K562 (cell line): ENCODE measurements around the gene GLIS2. TPM values are rescaled to one million over a fixed set of nuclear protein-coding genes. Genes with fewer than 3 reads are reported as not detected.
A peak's percentile ranks its signal among the peaks of the same experiment; 100 is the strongest.

Experiments
- CREB1 ChIP-seq, 2 experiments: sonication (generic) in 1 of 2; formaldehyde crosslinking in 1 of 2; IDR thresholded peaks; 2 replicates each; pipeline versions ENCODE4 v1.6.1 to v1.8.0; 2012 to 2022; ENCODE audit warnings: inconsistent platforms in 1 of 2, mild to moderate bottlenecking in 1 of 2, missing genetic modification reagents in 1 of 2, moderate library complexity in 1 of 2
- CREM ChIP-seq: IDR thresholded peaks from 2 replicates; pipeline ENCODE4 v1.6.1; 2014; ENCODE audit warnings: antibody characterized with exemption, low read depth
- CSDE1 ChIP-seq, 2 experiments: fragments of 450-650 bp; IDR thresholded peaks; 2 replicates each; pipeline ENCODE4 v1.6.1; 2016; ENCODE audit warnings: mild to moderate bottlenecking in 1 of 2
- ELF4 ChIP-seq: fragments of 450-650 bp; formaldehyde crosslinking; IDR thresholded peaks from 2 replicates; pipeline ENCODE4 v1.4.0; 2022; ENCODE audit warnings: missing genetic modification characterization
- JUND ChIP-seq, 2 experiments: IDR thresholded peaks; 2 replicates in 1 of 2; 3 replicates in 1 of 2; pipeline ENCODE4 v1.6.1; 2011; ENCODE audit warnings: borderline replicate concordance in 2 of 2, low read depth in 2 of 2, low read length in 2 of 2, improper control_type of control experiment in 1 of 2, missing biosample characterization in 1 of 2, missing genetic modification characterization in 1 of 2, missing genetic modification reagents in 1 of 2
- MAZ ChIP-seq, 2 experiments: fragments of 450-650 bp in 1 of 2; sonication (generic) in 1 of 2; formaldehyde crosslinking; IDR thresholded peaks in 1 of 2; conservative IDR thresholded peaks in 1 of 2; 2 replicates each; pipeline versions ENCODE4 v1.4.0 to v1.5.0; 2020; ENCODE audit warnings: mild to moderate bottlenecking in 1 of 2, missing genetic modification reagents in 1 of 2
- POLR2B ChIP-seq: fragments of 450-650 bp; IDR thresholded peaks from 2 replicates; pipeline ENCODE4 v1.6.1; 2018; ENCODE audit warnings: low read depth; ENCODE audit not compliant: partially characterized antibody
- SMAD4 ChIP-seq: fragments of 250-450 bp; sonication (Bioruptor Pico); conservative IDR thresholded peaks from 2 replicates; pipeline ENCODE4 v1.8.0; 2021; ENCODE audit warnings: inconsistent platforms, mild to moderate bottlenecking, moderate library complexity
- SRSF1 ChIP-seq: fragments of 200-400 bp; formaldehyde crosslinking; IDR thresholded peaks from 2 replicates; pipeline ENCODE4 v1.6.1; 2017; ENCODE audit warnings: mild to moderate bottlenecking, low read depth, low read length, moderate library complexity
- ZNF175 ChIP-seq: fragments of 200-800 bp; sonication (Bioruptor generic); IDR thresholded peaks from 2 replicates; pipeline ENCODE4 v1.6.1; 2016; ENCODE audit warnings: low read depth, mild to moderate bottlenecking, missing genetic modification characterization, missing compliant biosample characterization
- polyA plus RNA-seq, 8 experiments: library from polyadenylated mRNA; depleted of rRNA in 4 of 8; stranded (reverse) in 5 of 8; unstranded in 3 of 8; fragments of >200 nt; fragmentation: Nextera tagmentation in 2 of 8; fragmentation: Illumina TruSeq in 1 of 8; extraction: Ambion mirVana in 2 of 8; extraction: Trizol in 1 of 8; gene quantifications; 2 replicates each; pipeline versions ENCODE4 v1.2.1 to v1.2.3, GENCODE V29; 2011 to 2014; ENCODE audit warnings: inconsistent platforms in 1 of 8, missing spikeins in 1 of 8
- total RNA-seq, 7 experiments: library from RNA; depleted of rRNA in 6 of 7; stranded (reverse); fragments of >200 nt in 6 of 7; fragmentation: Illumina TruSeq in 2 of 7; extraction: Trizol in 2 of 7; gene quantifications; 2 replicates each; pipeline versions ENCODE4 v1.2.1 to v1.2.3, GENCODE V29; 2011 to 2021; ENCODE audit warnings: low replicate concordance in 1 of 7
- TF ChIP-seq, protein P1 (sequence below): fragments of 250-450 bp; sonication (Bioruptor Pico); IDR thresholded peaks from 2 replicates; pipeline ENCODE4 v1.4.0; 2020
- TF ChIP-seq, protein P2 (sequence below): fragments of 450-650 bp; IDR thresholded peaks from 2 replicates; pipeline ENCODE4 v1.6.1; 2014; ENCODE audit warnings: low read depth, mild to moderate bottlenecking, moderate library complexity, borderline replicate concordance
- TF ChIP-seq, protein P3 (sequence below): sonication (generic); formaldehyde crosslinking; IDR thresholded peaks from 2 replicates; pipeline ENCODE4 v1.9.0; 2022; ENCODE audit warnings: mild to moderate bottlenecking, missing genetic modification reagents
- TF ChIP-seq, protein P4 (sequence below): fragments of 250-450 bp; sonication (Bioruptor Pico); IDR thresholded peaks from 2 replicates; pipeline ENCODE4 v1.9.0; 2021; ENCODE audit warnings: mild to moderate bottlenecking, inconsistent platforms
- TF ChIP-seq, protein P5 (sequence below), 2 experiments: fragments of 250-450 bp in 1 of 2; fragments of 450-650 bp in 1 of 2; sonication (Bioruptor Pico) in 1 of 2; IDR thresholded peaks; 2 replicates each; pipeline versions ENCODE4 v1.6.1 to v1.8.0; 2016 to 2021; ENCODE audit warnings: mild to moderate bottlenecking in 2 of 2, moderate library complexity in 2 of 2, missing compliant biosample characterization in 1 of 2, missing genetic modification characterization in 1 of 2
- TF ChIP-seq, protein P6 (sequence below): fragments of 450-650 bp; formaldehyde crosslinking; IDR thresholded peaks from 2 replicates; pipeline ENCODE4 v1.4.0; 2020; ENCODE audit warnings: mild to moderate bottlenecking, moderate library complexity

GLIS2 gene
- total and polyA plus RNA-seq, 9 of the 15 experiments (the other 6 are each of a cell fraction or from before 2014, with no cell fraction given) = 0.10 to 9.0 (median 0.57) TPM

DNA sequence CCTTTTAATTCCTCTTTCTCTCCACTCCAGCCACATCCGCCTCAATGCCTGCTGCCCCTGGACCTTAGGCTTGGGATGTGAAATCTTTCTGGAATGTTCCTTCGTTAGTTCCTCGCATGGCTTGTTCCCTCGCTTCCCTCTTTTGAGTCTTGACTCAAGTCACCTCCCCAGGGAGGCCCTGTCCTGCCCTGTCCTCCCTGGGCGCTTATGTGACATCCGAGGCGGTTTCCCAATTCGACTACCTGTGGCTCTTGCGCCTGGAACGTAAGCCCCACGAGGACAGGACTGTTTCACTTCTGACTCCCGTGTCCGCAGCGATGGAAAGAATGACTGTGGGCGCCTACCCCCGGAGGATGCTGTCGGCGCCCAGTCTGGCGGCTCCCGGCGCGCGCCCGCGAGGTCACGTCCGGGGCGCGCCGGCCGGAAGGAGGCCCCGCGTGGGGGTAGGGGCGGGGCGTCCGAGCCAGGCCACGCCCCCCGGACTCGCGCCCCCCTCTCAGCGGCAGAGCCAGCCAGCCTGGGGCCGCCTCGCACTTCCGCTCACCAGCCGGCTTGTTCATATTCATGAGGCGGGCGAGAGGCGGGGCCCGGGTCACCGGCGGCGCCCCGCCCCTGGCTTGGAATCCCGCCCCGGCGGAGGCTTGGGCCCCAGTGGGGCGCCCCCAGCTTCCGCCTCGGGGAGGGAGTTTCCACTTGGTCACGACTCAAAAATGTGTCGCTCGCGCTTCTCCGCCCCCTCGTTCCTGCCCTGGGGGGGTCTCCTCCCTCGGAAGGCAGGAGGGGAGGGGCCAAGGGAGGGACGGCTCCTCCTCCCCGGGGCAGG lies 8.4 kb upstream of the GLIS2 start (continued):
- TF ChIP-seq, protein P1, sequence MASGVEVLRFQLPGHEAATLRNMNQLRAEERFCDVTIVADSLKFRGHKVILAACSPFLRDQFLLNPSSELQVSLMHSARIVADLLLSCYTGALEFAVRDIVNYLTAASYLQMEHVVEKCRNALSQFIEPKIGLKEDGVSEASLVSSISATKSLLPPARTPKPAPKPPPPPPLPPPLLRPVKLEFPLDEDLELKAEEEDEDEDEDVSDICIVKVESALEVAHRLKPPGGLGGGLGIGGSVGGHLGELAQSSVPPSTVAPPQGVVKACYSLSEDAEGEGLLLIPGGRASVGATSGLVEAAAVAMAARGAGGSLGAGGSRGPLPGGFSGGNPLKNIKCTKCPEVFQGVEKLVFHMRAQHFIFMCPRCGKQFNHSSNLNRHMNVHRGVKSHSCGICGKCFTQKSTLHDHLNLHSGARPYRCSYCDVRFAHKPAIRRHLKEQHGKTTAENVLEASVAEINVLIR (CRISPR knock-in tag) = peak; percentile 28; the same call in 1 of the 2 replicates
- TF ChIP-seq, protein P2, sequence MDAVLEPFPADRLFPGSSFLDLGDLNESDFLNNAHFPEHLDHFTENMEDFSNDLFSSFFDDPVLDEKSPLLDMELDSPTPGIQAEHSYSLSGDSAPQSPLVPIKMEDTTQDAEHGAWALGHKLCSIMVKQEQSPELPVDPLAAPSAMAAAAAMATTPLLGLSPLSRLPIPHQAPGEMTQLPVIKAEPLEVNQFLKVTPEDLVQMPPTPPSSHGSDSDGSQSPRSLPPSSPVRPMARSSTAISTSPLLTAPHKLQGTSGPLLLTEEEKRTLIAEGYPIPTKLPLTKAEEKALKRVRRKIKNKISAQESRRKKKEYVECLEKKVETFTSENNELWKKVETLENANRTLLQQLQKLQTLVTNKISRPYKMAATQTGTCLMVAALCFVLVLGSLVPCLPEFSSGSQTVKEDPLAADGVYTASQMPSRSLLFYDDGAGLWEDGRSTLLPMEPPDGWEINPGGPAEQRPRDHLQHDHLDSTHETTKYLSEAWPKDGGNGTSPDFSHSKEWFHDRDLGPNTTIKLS = peak; percentile 42; the same call in 1 of the 2 replicates
- TF ChIP-seq, protein P3, sequence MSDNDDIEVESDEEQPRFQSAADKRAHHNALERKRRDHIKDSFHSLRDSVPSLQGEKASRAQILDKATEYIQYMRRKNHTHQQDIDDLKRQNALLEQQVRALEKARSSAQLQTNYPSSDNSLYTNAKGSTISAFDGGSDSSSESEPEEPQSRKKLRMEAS (CRISPR knock-in tag) = peak; percentile 56
- TF ChIP-seq POLR2B (peak; percentile 76), CREM (peak; percentile 88), ELF4 (no peak), JUND (IDR thresholded peaks at IDR 0.05; ENCODE audit: borderline replicate concordance, low read depth, low read length) (peak; percentile 73), JUND (tag; IDR thresholded peaks at IDR 0.05; ENCODE audit: borderline replicate concordance, low read depth, low read length) (peak; percentile 50; the same call in 1 of the 3 replicates), CSDE1 (IDR thresholded peaks at IDR 0.05) (no peak), MAZ (CRISPR knock-in tag; conservative IDR thresholded peaks at IDR 0.05 in 1 of 2, IDR thresholded peaks at IDR 0.05 in 1 of 2) (peak; percentile 89 to 99), SMAD4 (CRISPR knock-in tag) (peak; percentile 86), ZNF175 (CRISPR knock-in tag) (0 out of 2 replicates have a peak, but pooled peaks have one; percentile 54), SRSF1 (no peak), CREB1 (IDR thresholded peaks at IDR 0.05) (peak; percentile 86), CREB1 (CRISPR knock-in tag; IDR thresholded peaks at IDR 0.05) (peak; percentile 75; the same call in 1 of the 2 replicates)
- TF ChIP-seq, protein P4, sequence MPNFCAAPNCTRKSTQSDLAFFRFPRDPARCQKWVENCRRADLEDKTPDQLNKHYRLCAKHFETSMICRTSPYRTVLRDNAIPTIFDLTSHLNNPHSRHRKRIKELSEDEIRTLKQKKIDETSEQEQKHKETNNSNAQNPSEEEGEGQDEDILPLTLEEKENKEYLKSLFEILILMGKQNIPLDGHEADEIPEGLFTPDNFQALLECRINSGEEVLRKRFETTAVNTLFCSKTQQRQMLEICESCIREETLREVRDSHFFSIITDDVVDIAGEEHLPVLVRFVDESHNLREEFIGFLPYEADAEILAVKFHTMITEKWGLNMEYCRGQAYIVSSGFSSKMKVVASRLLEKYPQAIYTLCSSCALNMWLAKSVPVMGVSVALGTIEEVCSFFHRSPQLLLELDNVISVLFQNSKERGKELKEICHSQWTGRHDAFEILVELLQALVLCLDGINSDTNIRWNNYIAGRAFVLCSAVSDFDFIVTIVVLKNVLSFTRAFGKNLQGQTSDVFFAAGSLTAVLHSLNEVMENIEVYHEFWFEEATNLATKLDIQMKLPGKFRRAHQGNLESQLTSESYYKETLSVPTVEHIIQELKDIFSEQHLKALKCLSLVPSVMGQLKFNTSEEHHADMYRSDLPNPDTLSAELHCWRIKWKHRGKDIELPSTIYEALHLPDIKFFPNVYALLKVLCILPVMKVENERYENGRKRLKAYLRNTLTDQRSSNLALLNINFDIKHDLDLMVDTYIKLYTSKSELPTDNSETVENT (CRISPR knock-in tag) = peak; percentile 41; the same call in 1 of the 2 replicates
- TF ChIP-seq, protein P5, sequence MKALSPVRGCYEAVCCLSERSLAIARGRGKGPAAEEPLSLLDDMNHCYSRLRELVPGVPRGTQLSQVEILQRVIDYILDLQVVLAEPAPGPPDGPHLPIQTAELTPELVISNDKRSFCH (CRISPR knock-in tag; IDR thresholded peaks at IDR 0.05) = no peak
- TF ChIP-seq, protein P5 (tag; IDR thresholded peaks at IDR 0.05) = peak; percentile 49; the same call in 1 of the 2 replicates
- TF ChIP-seq, protein P6, sequence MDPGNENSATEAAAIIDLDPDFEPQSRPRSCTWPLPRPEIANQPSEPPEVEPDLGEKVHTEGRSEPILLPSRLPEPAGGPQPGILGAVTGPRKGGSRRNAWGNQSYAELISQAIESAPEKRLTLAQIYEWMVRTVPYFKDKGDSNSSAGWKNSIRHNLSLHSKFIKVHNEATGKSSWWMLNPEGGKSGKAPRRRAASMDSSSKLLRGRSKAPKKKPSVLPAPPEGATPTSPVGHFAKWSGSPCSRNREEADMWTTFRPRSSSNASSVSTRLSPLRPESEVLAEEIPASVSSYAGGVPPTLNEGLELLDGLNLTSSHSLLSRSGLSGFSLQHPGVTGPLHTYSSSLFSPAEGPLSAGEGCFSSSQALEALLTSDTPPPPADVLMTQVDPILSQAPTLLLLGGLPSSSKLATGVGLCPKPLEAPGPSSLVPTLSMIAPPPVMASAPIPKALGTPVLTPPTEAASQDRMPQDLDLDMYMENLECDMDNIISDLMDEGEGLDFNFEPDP (CRISPR knock-in tag) = no peak
